H54 (cell line): ENCODE data around the gene PPP2R3B.
A peak's percentile ranks its signal among the peaks of the same experiment; 100 is the strongest.
"Not testable (repeated sequence)": the region's sequence is repeated elsewhere in the genome, so short reads cannot be mapped to it uniquely, and the experiment has no call there.

Source experiments
- DNase-seq: peaks from one replicate; pipeline ENCODE4 v3.0.0; 2011; ENCODE audit warnings: low spot score, mixed read lengths; ENCODE audit not compliant: insufficient read length
- FAIRE-seq: peaks from 3 replicates; lab custom pipeline; 2011; peaks lifted over from hg19 to GRCh38; lab: Jason Lieb, UNC
- POLR2A ChIP-seq: IDR thresholded peaks from 2 replicates; pipeline ENCODE4 v1.6.1; 2011; ENCODE audit warnings: low read depth, mild to moderate bottlenecking, low read length

Gene PPP2R3B

GRCh38 chrX:358651-359143, 28.0 kb downstream of the PPP2R3B start:
- TF ChIP-seq POLR2A: no peak
- no peak for FAIRE-seq
- no peak for DNase-seq

GRCh38 chrX:357693-358471, 28.8 kb downstream of the PPP2R3B start:
- no peak for TF ChIP-seq POLR2A
- FAIRE-seq (peak; percentile 27), DNase-seq (peak; percentile 81)

GRCh38 chrX:357035-357692, 29.5 kb downstream of the PPP2R3B start:
- no peak for TF ChIP-seq POLR2A
- no peak for FAIRE-seq
- DNase-seq: no peak

GRCh38 chrX:356385-357034, 30.2 kb downstream of the PPP2R3B start:
- DNase-seq (peak; percentile 24), FAIRE-seq (no peak)
- no peak for TF ChIP-seq POLR2A

GRCh38 chrX:355329-356050, 31.2 kb downstream of the PPP2R3B start:
- DNase-seq (no peak), FAIRE-seq (no peak)

GRCh38 chrX:353566-354535, 32.9 kb downstream of the PPP2R3B start:
- no peak for TF ChIP-seq POLR2A
- no peak for FAIRE-seq
- DNase-seq: no peak

More at GRCh38 chrX:355329-356050, 31.2 kb downstream of the PPP2R3B start:
- no peak for TF ChIP-seq POLR2A

- FAIRE-seq: no peak
- TF ChIP-seq POLR2A: no peak
- DNase-seq: no peak
Observed at GRCh38 chrX:352582-353314, 34.0 kb downstream of the PPP2R3B start.

- FAIRE-seq: no peak
- no peak for TF ChIP-seq POLR2A
- DNase-seq: no peak
Observed at GRCh38 chrX:352181-352580, 34.5 kb downstream of the PPP2R3B start.

- TF ChIP-seq POLR2A: no peak
- DNase-seq (no peak), FAIRE-seq (no peak)
Observed at GRCh38 chrX:351736-352135, 35.0 kb downstream of the PPP2R3B start.

- FAIRE-seq, DNase-seq: not testable (repeated sequence)
Observed at GRCh38 chrX:351324-351641, 35.4 kb downstream of the PPP2R3B start.

GRCh38 chrX:350534-351323, 36.0 kb downstream of the PPP2R3B start:
- TF ChIP-seq POLR2A: no peak
- DNase-seq: no peak
- FAIRE-seq: no peak
